Gastroesophageal sphincter (tissue), 4 donors: ENCODE measurements around the gene SF3A2. TPM values are rescaled to one million over a fixed set of nuclear protein-coding genes. Genes with fewer than 3 reads are reported as not detected.

ENCODE experiments used
- ATAC-seq: fragments of 150-250 bp; one replicate; pipeline ENCODE4 v1.9.1; 2016; ENCODE audit warnings: mild to moderate bottlenecking, moderate library complexity
- H3K27ac ChIP-seq, 4 donors: fragments of 200-600 bp; sonication (generic) in 3 of 4; 1 replicate in 3 of 4; 2 replicates in 1 of 4; pipeline ENCODE4 v1.5.1; 2016 to 2019
- H3K27me3 ChIP-seq: fragments of 200-600 bp; sonication (generic); one replicate; pipeline ENCODE4 v1.5.1; 2019
- H3K36me3 ChIP-seq, 2 donors: fragments of 200-600 bp; sonication (generic); one replicate each; pipeline ENCODE4 v1.5.1; 2019; ENCODE audit warnings: control low read depth in 1 of 2
- H3K4me1 ChIP-seq, 3 donors: fragments of 200-600 bp; sonication (generic); 1 replicate in 2 of 3; 2 replicates in 1 of 3; pipeline ENCODE4 v1.5.1; 2016 to 2019; ENCODE audit warnings: control low read depth in 2 of 3
- H3K4me3 ChIP-seq, 2 donors: fragments of 200-600 bp; sonication (generic); one replicate each; pipeline ENCODE4 v1.5.1; 2019; ENCODE audit warnings: mild to moderate bottlenecking in 1 of 2, moderate library complexity in 1 of 2
- H3K9me3 ChIP-seq, 3 donors: fragments of 200-600 bp; sonication (generic); one replicate each; pipeline ENCODE4 v1.5.1; 2017 to 2019; ENCODE audit warnings: control low read depth in 2 of 3
- CTCF ChIP-seq, 4 experiments: fragments of 200-600 bp in 2 of 4; fragments of 450-650 bp in 2 of 4; sonication (generic) in 1 of 4; IDR thresholded peaks; one replicate each; pipeline ENCODE4 v1.5.1; 2017 to 2019; ENCODE audit warnings: antibody characterized with exemption in 4 of 4, mild to moderate bottlenecking in 2 of 4, moderate library complexity in 2 of 4
- EP300 ChIP-seq: sonication (generic); formaldehyde crosslinking; IDR thresholded peaks from one replicate; pipeline ENCODE4 v1.6.1; 2017; ENCODE audit warnings: antibody characterized with exemption, mild to moderate bottlenecking
- POLR2A ChIP-seq, 2 donors: fragments of 450-650 bp; IDR thresholded peaks; one replicate each; pipeline ENCODE4 v1.6.1; 2017; ENCODE audit warnings: antibody characterized with exemption in 2 of 2, mild to moderate bottlenecking in 2 of 2, moderate library complexity in 1 of 2
- POLR2AphosphoS5 ChIP-seq: sonication (generic); formaldehyde crosslinking; IDR thresholded peaks from one replicate; pipeline ENCODE4 v1.6.1; 2017; ENCODE audit warnings: antibody characterized with exemption
- WGBS, 2 donors: methylation state at CpG; one replicate each; pipeline ENCODE4 v1.1.5; 2018; ENCODE audit warnings: low coverage in 1 of 2; 5-methylcytosine and 5-hydroxymethylcytosine counted together
- total RNA-seq, 4 donors: library from RNA; depleted of rRNA; stranded (reverse); fragments of >200 nt; gene quantifications; one replicate each; pipeline ENCODE4 v1.1.0, GENCODE V29; 2016

The SF3A2 gene
- total RNA-seq, 4 donors from 2014 or later, result 27.5 to 40.3 (median 37.4) TPM

GRCh38 chr19:2232286-2233151 is 4.1 kb upstream of the SF3A2 start:
- ATAC-seq, result no peak
- no peak for TF ChIP-seq CTCF (IDR thresholded peaks at IDR 0.05)
- TF ChIP-seq EP300, result no peak
- TF ChIP-seq POLR2AphosphoS5, result no peak
- TF ChIP-seq POLR2A (IDR thresholded peaks at IDR 0.05), result no peak
- 85% methylated on average over 4 of the region's 30 CpGs; no CpG with 5 or more reads in 1 of the 2 donors for WGBS, 2 donors
- Histone ChIP-seq H3K4me3 (no peak overlapping the region), H3K27me3 (no peaks in the 10 kb centered on the region), H3K4me1 (peaks cover 0 to 46% (median 13%) of the 10 kb centered on the region in 3 donors), H3K9me3 (no peaks in the 10 kb centered on the region), H3K27ac (peak overlapping the region in 2 of 4 donors; percentile 18 to 43), H3K36me3 (peaks cover 0 to 69% of the 10 kb centered on the region in 2 donors)

DNA sequence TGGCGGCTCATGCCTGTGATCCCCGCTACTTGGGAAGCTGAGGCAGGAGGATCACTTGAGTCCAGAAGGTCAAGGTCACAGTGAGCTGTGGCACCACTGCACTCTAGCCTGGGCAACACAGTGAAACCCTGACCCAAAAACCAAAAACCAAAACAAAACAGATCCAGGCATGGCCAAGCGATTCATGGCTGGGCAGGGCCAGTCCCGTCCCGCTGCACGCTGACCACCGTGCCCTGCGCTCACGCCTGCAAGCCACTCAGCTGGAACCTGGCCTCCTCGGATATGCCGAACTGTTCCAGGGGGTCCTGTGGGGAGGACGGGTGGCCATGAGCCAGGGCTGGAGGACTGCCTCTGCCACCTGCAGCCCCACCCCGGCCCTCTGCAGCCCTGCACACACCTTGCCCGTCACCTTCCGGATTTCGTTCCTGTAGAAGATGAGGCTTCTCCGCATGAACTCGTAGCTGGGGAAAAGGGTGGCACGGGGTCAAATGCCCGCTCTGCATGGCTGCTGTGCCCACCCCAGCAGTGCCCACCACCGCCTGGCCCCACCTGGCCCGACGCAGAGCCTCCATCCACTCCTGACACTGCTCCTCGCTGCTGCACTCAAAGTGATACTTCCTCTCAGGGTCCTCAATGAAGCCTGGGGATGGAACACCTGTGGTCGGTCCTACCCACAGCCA is 2.9 kb upstream of the SF3A2 start:
- H3K9me3 ChIP-seq, result no peaks in the 10 kb centered on the region
- peaks cover 0 to 56% of the 10 kb centered on the region in 2 donors for H3K36me3 ChIP-seq
- no peaks in the 10 kb centered on the region for H3K27me3 ChIP-seq
- peaks cover 0 to 59% (median 25%) of the 10 kb centered on the region in 3 donors for H3K4me1 ChIP-seq
- ATAC-seq, result no peak
- TF ChIP-seq CTCF (IDR thresholded peaks at IDR 0.05) (no peak), POLR2AphosphoS5 (no peak), POLR2A (IDR thresholded peaks at IDR 0.05) (no peak), EP300 (no peak)
- no peak overlapping the region for H3K4me3 ChIP-seq
- peak overlapping the region in 1 of 4 donors; percentile 18 for H3K27ac ChIP-seq
- WGBS, 2 donors, result 90% methylated on average over 4 of the region's 25 CpGs; no CpG with 5 or more reads in 1 of the 2 donors

- TF ChIP-seq POLR2AphosphoS5, result no peak
- TF ChIP-seq EP300, result no peak
- no peak for TF ChIP-seq CTCF (IDR thresholded peaks at IDR 0.05)
- no peak for TF ChIP-seq POLR2A (IDR thresholded peaks at IDR 0.05)
- Histone ChIP-seq H3K36me3 (peaks cover 0 to 44% of the 10 kb centered on the region in 2 donors), H3K9me3 (no peaks in the 10 kb centered on the region), H3K27ac (peak overlapping the region in 3 of 4 donors; percentile 94 to 99 (median 98)), H3K4me1 (peaks cover 0 to 71% (median 32%) of the 10 kb centered on the region in 3 donors), H3K4me3 (peak overlapping the region; percentile 70 to 99), H3K27me3 (no peaks in the 10 kb centered on the region)
- no peak for ATAC-seq
- WGBS, 2 donors, result 29% methylated on average over 6 of the region's 6 CpGs; no CpG with 5 or more reads in 1 of the 2 donors
Measured at GRCh38 chr19:2234996-2235380, 1.6 kb upstream of the SF3A2 start.

GRCh38 chr19:2235381-2236063 is 1.1 kb upstream of the SF3A2 start:
- Histone ChIP-seq H3K27me3 (no peaks in the 10 kb centered on the region), H3K4me1 (peaks cover 0 to 76% (median 37%) of the 10 kb centered on the region in 3 donors), H3K9me3 (no peaks in the 10 kb centered on the region), H3K4me3 (peak overlapping the region; percentile 70 to 99), H3K36me3 (peaks cover 0 to 39% of the 10 kb centered on the region in 2 donors), H3K27ac (peak overlapping the region; percentile 94 to 99 (median 96))
- no peak for TF ChIP-seq POLR2AphosphoS5
- no peak for TF ChIP-seq EP300
- TF ChIP-seq CTCF (IDR thresholded peaks at IDR 0.05), result no peak
- 5% methylated on average over 4 of the region's 48 CpGs; no CpG with 5 or more reads in 1 of the 2 donors for WGBS, 2 donors
- no peak for ATAC-seq
